OCI-LY7 (cell line): ENCODE measurements around the gene COL28A1.

Experiments used
- EZH2phosphoT487 ChIP-seq: fragments of 200-600 bp; sonication (generic); IDR thresholded peaks from 2 replicates; pipeline ENCODE4 v1.6.1; 2018; ENCODE audit warnings: low read depth, borderline replicate concordance, mild to moderate bottlenecking, mixed run types, antibody characterized with exemption, low read length, moderate library complexity, mixed read lengths
- TF ChIP-seq, protein P1 (sequence below): fragments of 200-600 bp; sonication (generic); conservative IDR thresholded peaks from 2 replicates; pipeline ENCODE4 v1.5.1; 2014; ENCODE audit warnings: mild to moderate bottlenecking, antibody characterized with exemption, low read length, moderate library complexity, mixed read lengths

DNA sequence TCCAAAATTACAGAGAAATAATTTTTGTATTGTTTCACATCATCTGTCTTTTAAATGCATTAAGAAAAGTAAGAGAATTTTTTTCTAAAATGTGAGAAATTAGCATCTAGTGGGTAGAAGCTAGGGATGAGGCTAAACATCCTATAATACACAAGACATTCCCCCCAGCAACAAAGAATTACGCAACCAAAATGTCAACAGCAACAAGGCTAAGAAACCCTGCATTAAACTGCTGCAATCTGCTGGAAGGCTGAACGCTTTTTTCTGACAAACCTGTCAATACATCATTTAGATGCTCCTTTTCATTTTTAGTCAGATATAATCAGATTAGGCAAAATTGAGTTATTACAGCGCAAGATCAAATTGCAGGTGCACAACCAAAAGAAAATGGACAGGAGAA, 191.1 kb downstream of the COL28A1 start:
- TF ChIP-seq, protein P1, sequence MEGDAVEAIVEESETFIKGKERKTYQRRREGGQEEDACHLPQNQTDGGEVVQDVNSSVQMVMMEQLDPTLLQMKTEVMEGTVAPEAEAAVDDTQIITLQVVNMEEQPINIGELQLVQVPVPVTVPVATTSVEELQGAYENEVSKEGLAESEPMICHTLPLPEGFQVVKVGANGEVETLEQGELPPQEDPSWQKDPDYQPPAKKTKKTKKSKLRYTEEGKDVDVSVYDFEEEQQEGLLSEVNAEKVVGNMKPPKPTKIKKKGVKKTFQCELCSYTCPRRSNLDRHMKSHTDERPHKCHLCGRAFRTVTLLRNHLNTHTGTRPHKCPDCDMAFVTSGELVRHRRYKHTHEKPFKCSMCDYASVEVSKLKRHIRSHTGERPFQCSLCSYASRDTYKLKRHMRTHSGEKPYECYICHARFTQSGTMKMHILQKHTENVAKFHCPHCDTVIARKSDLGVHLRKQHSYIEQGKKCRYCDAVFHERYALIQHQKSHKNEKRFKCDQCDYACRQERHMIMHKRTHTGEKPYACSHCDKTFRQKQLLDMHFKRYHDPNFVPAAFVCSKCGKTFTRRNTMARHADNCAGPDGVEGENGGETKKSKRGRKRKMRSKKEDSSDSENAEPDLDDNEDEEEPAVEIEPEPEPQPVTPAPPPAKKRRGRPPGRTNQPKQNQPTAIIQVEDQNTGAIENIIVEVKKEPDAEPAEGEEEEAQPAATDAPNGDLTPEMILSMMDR, result no peak
- no peak for TF ChIP-seq EZH2phosphoT487
